K562 (cell line): ENCODE data around the gene CNFN. TPM values are rescaled to one million over a fixed set of nuclear protein-coding genes. Genes with fewer than 3 reads are reported as not detected.

Source experiments
- ATAC-seq: fragments of 200-7000 bp; cut with Tn5 transposase; 3 replicates; pipeline ENCODE4 v1.9.1; 2020; ENCODE audit warnings: moderate library complexity
- BruUV-seq: library from RNA; stranded (reverse); fragments of 400-500 nt; replicated peaks from 2 replicates; lab custom pipeline; 2021; lab: Mats Ljungman, UMichigan
- CTCF ChIA-PET: fragments of 300-600 bp; formaldehyde crosslinking; extraction: SDS; loops from one replicate; lab custom pipeline; 2021; ENCODE audit warnings: low intra/inter-chr PET ratio; lab: Yijun Ruan, JAX
- POLR2A ChIA-PET: fragments of 300-600, 350-650 bp; sonication (Branson Sonifier 250); formaldehyde crosslinking; extraction: SDS; loops from one replicate; lab custom pipeline; 2021; ENCODE audit warnings: antibody characterized with exemption, inconsistent platforms; lab: Yijun Ruan, JAX
- DNase-seq, 4 experiments: peaks; one replicate each; pipeline versions ENCODE4 v3.0.0 to v3.0.0-alpha.2; 2011 to 2018; ENCODE audit warnings: low spot score in 3 of 4, mixed read lengths in 3 of 4; ENCODE audit errors: extremely low read depth in 1 of 4
- FAIRE-seq: peaks from 2 replicates; lab custom pipeline; 2011; peaks lifted over from hg19 to GRCh38; lab: Jason Lieb, UNC
- H2AFZ ChIP-seq: 2 replicates; pipeline ENCODE4 v1.6.0; 2011; ENCODE audit warnings: low read depth, low read length, control low read depth, inconsistent platforms
- H3K27ac ChIP-seq: fragments of 200-600 bp; 3 replicates; pipeline ENCODE4 v1.8.0; 2011; ENCODE audit warnings: low read depth, mild to moderate bottlenecking, control low read depth, inconsistent platforms, low read length, moderate library complexity, mixed read lengths; ENCODE audit errors: extremely low read depth
- H3K27me3 ChIP-seq, 2 experiments: fragments of 300-600 bp in 1 of 2; 2 replicates in 1 of 2; 3 replicates in 1 of 2; pipeline versions ENCODE4 v1.6.0 to v1.8.0; 2011; ENCODE audit warnings: inconsistent platforms in 2 of 2, low read length in 2 of 2, mild to moderate bottlenecking in 1 of 2, mixed read lengths in 1 of 2, moderate library complexity in 1 of 2; ENCODE audit not compliant: control insufficient read depth in 2 of 2, insufficient read depth in 2 of 2
- H3K36me3 ChIP-seq: fragments of 300-600 bp; 3 replicates; pipeline ENCODE4 v1.8.0; 2011; ENCODE audit warnings: mild to moderate bottlenecking, low read length, inconsistent platforms; ENCODE audit not compliant: control insufficient read depth, insufficient read depth
- H3K4me1 ChIP-seq, 2 experiments: fragments of 200-600 bp in 1 of 2; replicated peaks in 1 of 2; 2 replicates in 1 of 2; 3 replicates in 1 of 2; pipeline versions ENCODE4 v1.5.1 to v1.8.0; 2011; ENCODE audit warnings: inconsistent platforms in 2 of 2, low read length in 2 of 2, mild to moderate bottlenecking in 1 of 2, mixed read lengths in 1 of 2, moderate library complexity in 1 of 2; ENCODE audit not compliant: control insufficient read depth in 2 of 2, insufficient read depth in 2 of 2
- H3K4me2 ChIP-seq: 2 replicates; pipeline ENCODE4 v1.6.1; 2011; ENCODE audit warnings: low read length, control low read depth, inconsistent platforms, mixed read lengths; ENCODE audit not compliant: insufficient read depth
- H3K4me3 ChIP-seq: fragments of 200-600 bp; sonication (generic), shearing (Covaris generic); 2 replicates; pipeline ENCODE4 v1.5.1; 2016; ENCODE audit warnings: control low read depth, inconsistent platforms
- H3K79me2 ChIP-seq: fragments of 200-600 bp; 3 replicates; pipeline ENCODE4 v1.8.0; 2011; ENCODE audit warnings: low read length, inconsistent platforms; ENCODE audit not compliant: control insufficient read depth, insufficient read depth
- H3K9ac ChIP-seq, 2 experiments: 2 replicates each; pipeline versions ENCODE4 v1.6.0 to v1.6.1; 2011; ENCODE audit warnings: low read depth in 2 of 2, low read length in 2 of 2, control low read depth in 1 of 2, inconsistent platforms in 1 of 2, mild to moderate bottlenecking in 1 of 2, mixed read lengths in 1 of 2; ENCODE audit not compliant: insufficient read depth in 1 of 2
- H3K9me1 ChIP-seq: one replicate; pipeline ENCODE4 v1.6.0; 2011; ENCODE audit warnings: inconsistent platforms, mild to moderate bottlenecking, low read length, moderate library complexity; ENCODE audit not compliant: control insufficient read depth, insufficient read depth
- H3K9me3 ChIP-seq: replicated peaks from 2 replicates; pipeline ENCODE4 v1.5.1; 2011; ENCODE audit warnings: low read depth, low read length, inconsistent platforms; ENCODE audit not compliant: control insufficient read depth, insufficient read depth
- H4K20me1 ChIP-seq: replicated peaks from 2 replicates; pipeline ENCODE4 v1.6.1; 2011; ENCODE audit warnings: low read length, inconsistent platforms, mixed read lengths; ENCODE audit not compliant: control insufficient read depth, insufficient read depth
- ARID2 ChIP-seq: fragments of 450-650 bp; IDR thresholded peaks from 2 replicates; pipeline ENCODE4 v1.6.1; 2017; ENCODE audit warnings: antibody characterized with exemption, mild to moderate bottlenecking
- FOXM1 ChIP-seq, 2 experiments: fragments of 450-650 bp in 1 of 2; sonication (generic) in 1 of 2; formaldehyde crosslinking in 1 of 2; IDR thresholded peaks; 2 replicates each; pipeline versions ENCODE4 v1.6.1 to v1.9.0; 2017 to 2022; ENCODE audit warnings: low read depth in 2 of 2, mild to moderate bottlenecking in 2 of 2, missing genetic modification reagents in 1 of 2, moderate library complexity in 1 of 2
- GATAD2B ChIP-seq: fragments of 450-650 bp; IDR thresholded peaks from 2 replicates; pipeline ENCODE4 v1.6.1; 2017; ENCODE audit warnings: mild to moderate bottlenecking, borderline replicate concordance
- MIER1 ChIP-seq: fragments of 450-650 bp; IDR thresholded peaks from 2 replicates; pipeline ENCODE4 v1.6.1; 2016; ENCODE audit warnings: antibody characterized with exemption, mild to moderate bottlenecking, low read depth
- PHF20 ChIP-seq: fragments of 450-650 bp; IDR thresholded peaks from 2 replicates; pipeline ENCODE4 v1.6.1; 2018; ENCODE audit not compliant: partially characterized antibody
- RBFOX2 ChIP-seq: fragments of 200-400 bp; formaldehyde crosslinking; IDR thresholded peaks from 2 replicates; pipeline ENCODE4 v1.6.1; 2017; ENCODE audit warnings: low read depth, mild to moderate bottlenecking, low read length, moderate library complexity
- RBM25 ChIP-seq: fragments of 200-400 bp; formaldehyde crosslinking; IDR thresholded peaks from 2 replicates; pipeline ENCODE4 v1.6.1; 2018; ENCODE audit warnings: low read length, low read depth, moderate library complexity; ENCODE audit not compliant: severe bottlenecking
- XRCC4 ChIP-seq: IDR thresholded peaks from one replicate; pipeline ENCODE4 v1.6.1; 2011; ENCODE audit not compliant: insufficient read depth, insufficient read length; ENCODE audit errors: extremely low read depth
- ZBTB26 ChIP-seq: fragments of 450-650 bp; formaldehyde crosslinking; IDR thresholded peaks from 2 replicates; pipeline ENCODE4 v1.4.0; 2022; ENCODE audit warnings: missing genetic modification characterization
- ZFP36 ChIP-seq: fragments of 150-350 bp; IDR thresholded peaks from 2 replicates; pipeline ENCODE4 v1.6.1; 2018; ENCODE audit warnings: low read length, low read depth; ENCODE audit not compliant: partially characterized antibody
- ZNF212 ChIP-seq: fragments of 450-650 bp; formaldehyde crosslinking; IDR thresholded peaks from 2 replicates; pipeline ENCODE4 v1.4.0; 2020; ENCODE audit warnings: mild to moderate bottlenecking
- WGBS: fragments of 100-300 bp; shearing (Covaris generic); methylation state at CpG from one replicate; pipeline ENCODE4 v1.1.6; 2016; ENCODE audit warnings: low coverage, mixed read lengths; ENCODE audit not compliant: insufficient coverage; ENCODE audit errors: missing lambda C conversion rate; 5-methylcytosine and 5-hydroxymethylcytosine counted together
- in situ Hi-C: fragments of 300-500 bp; cut with MboI; formaldehyde crosslinking; loops from 4 replicates; pipeline ENCODE4 v1.15.0; 2018; ENCODE audit warnings: inconsistent platforms, mixed read lengths
- intact Hi-C: fragments of 100-400 bp; cut with micrococcal nuclease; formaldehyde crosslinking; loops from 2 replicates; pipeline ENCODE4 v1.14.2; 2022
- polyA plus RNA-seq, 8 experiments: library from polyadenylated mRNA; depleted of rRNA in 4 of 8; stranded (reverse) in 5 of 8; unstranded in 3 of 8; fragments of >200 nt; fragmentation: Nextera tagmentation in 2 of 8; fragmentation: Illumina TruSeq in 1 of 8; extraction: Ambion mirVana in 2 of 8; extraction: Trizol in 1 of 8; gene quantifications; 2 replicates each; pipeline versions ENCODE4 v1.2.1 to v1.2.3, GENCODE V29; 2011 to 2014; ENCODE audit warnings: inconsistent platforms in 1 of 8, missing spikeins in 1 of 8
- total RNA-seq, 7 experiments: library from RNA; depleted of rRNA in 6 of 7; stranded (reverse); fragments of >200 nt in 6 of 7; fragmentation: Illumina TruSeq in 2 of 7; extraction: Trizol in 2 of 7; gene quantifications; 2 replicates each; pipeline versions ENCODE4 v1.2.1 to v1.2.3, GENCODE V29; 2011 to 2021; ENCODE audit warnings: low replicate concordance in 1 of 7
- TF ChIP-seq, protein P1 (sequence below): IDR thresholded peaks from 2 replicates; pipeline ENCODE4 v1.6.1; 2012; ENCODE audit warnings: low read depth, low read length, improper control_type of control experiment, borderline replicate concordance

The CNFN gene
- total and polyA plus RNA-seq, 9 of the 15 experiments (the other 6 are each of a cell fraction or from before 2014, with no cell fraction given): 0.18 to 0.52 (median 0.27) TPM; not detected in 5

- TF ChIP-seq ZFP36 (peak; percentile 29), RBFOX2 (no peak)
- H3K79me2 ChIP-seq: no peaks in the 10 kb centered on the region
- H3K27me3 ChIP-seq: peaks cover 0 to 20% of the 10 kb centered on the region in 2 experiments; a peak in 1 of 5 replicates
- no peaks in the 10 kb centered on the region for H3K9me1 ChIP-seq
- H2AFZ ChIP-seq: no peak overlapping the region
- no peaks in the 10 kb centered on the region for H3K9me3 ChIP-seq
- no peak overlapping the region for H3K4me2 ChIP-seq
- H3K9ac ChIP-seq: peak overlapping the region in 1 of 2 experiments; percentile 56; a peak in 1 of 4 replicates
- no peaks in the 10 kb centered on the region; the same call in 2 of the 3 replicates for H3K36me3 ChIP-seq
- intact Hi-C loops (no loop called here), in situ Hi-C loops (no loop called here)
- POLR2A ChIA-PET: no interaction called here
- no TSS peak for BruUV-seq
- H3K27ac ChIP-seq: no peak overlapping the region
- H4K20me1 ChIP-seq: no peaks in the 10 kb centered on the region
- H3K4me3 ChIP-seq: no peak overlapping the region
- WGBS: 90% methylated on average over 11 of the region's 11 CpGs
- no peak for FAIRE-seq
- DNase-seq: no peak
- ATAC-seq: no peak
- CTCF ChIA-PET: no interaction called here
- H3K4me1 ChIP-seq: peaks cover 0 to 38% of the 10 kb centered on the region in 2 experiments; a peak in 3 of 5 replicates
Measured at GRCh38 chr19:42374826-42375376, 15.2 kb downstream of the CNFN start.

- POLR2A ChIA-PET: no interaction called here
- Histone ChIP-seq H3K9me3 (no peaks in the 10 kb centered on the region), H3K4me3 (no peak overlapping the region), H3K27me3 (no peaks in the 10 kb centered on the region), H3K36me3 (no peaks in the 10 kb centered on the region; the same call in 2 of the 3 replicates), H3K4me1 (peaks cover 0 to 46% of the 10 kb centered on the region in 2 experiments; a peak in 3 of 5 replicates), H3K9me1 (no peaks in the 10 kb centered on the region), H2AFZ (no peak overlapping the region), H4K20me1 (no peaks in the 10 kb centered on the region), H3K9ac (peak overlapping the region in 1 of 2 experiments; percentile 7; a peak in 1 of 4 replicates), H3K4me2 (no peak overlapping the region), H3K27ac (no peak overlapping the region)
- in situ Hi-C loops: no loop called here
- no peak for DNase-seq
- no TSS peak for BruUV-seq
- FAIRE-seq: no peak
- WGBS: 69% methylated on average over 6 of the region's 12 CpGs
- CTCF ChIA-PET: no interaction called here
- TF ChIP-seq MIER1 (no peak), RBM25 (no peak), ZNF212 (CRISPR knock-in tag) (no peak), FOXM1 (IDR thresholded peaks at IDR 0.05; ENCODE audit: low read depth) (no peak), FOXM1 (CRISPR knock-in tag; IDR thresholded peaks at IDR 0.05; ENCODE audit: low read depth) (no peak), GATAD2B (no peak), ZBTB26 (CRISPR knock-in tag) (no peak), ARID2 (no peak), XRCC4 (no peak), PHF20 (no peak)
- TF ChIP-seq, protein P1, sequence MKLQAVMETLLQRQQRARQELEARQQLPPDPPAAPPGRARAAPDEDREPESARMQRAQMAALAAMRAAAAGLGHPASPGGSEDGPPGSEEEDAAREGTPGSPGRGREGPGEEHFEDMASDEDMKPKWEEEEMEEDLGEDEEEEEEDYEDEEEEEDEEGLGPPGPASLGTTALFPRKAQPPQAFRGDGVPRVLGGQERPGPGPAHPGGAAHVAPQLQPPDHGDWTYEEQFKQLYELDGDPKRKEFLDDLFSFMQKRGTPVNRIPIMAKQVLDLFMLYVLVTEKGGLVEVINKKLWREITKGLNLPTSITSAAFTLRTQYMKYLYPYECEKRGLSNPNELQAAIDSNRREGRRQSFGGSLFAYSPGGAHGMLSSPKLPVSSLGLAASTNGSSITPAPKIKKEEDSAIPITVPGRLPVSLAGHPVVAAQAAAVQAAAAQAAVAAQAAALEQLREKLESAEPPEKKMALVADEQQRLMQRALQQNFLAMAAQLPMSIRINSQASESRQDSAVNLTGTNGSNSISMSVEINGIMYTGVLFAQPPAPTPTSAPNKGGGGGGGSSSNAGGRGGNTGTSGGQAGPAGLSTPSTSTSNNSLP: no peak
- TF ChIP-seq, all 486 proteins: peak for 0
- ATAC-seq: no peak
- intact Hi-C loops: no loop called here
- H3K79me2 ChIP-seq: no peaks in the 10 kb centered on the region
Measured at GRCh38 chr19:42370626-42371175, 19.4 kb downstream of the CNFN start.
